Nephron progenitor cell (in vitro differentiated cells): ENCODE measurements around the gene LMNA.
A peak's percentile ranks its signal among the peaks of the same experiment; 100 is the strongest.

Experiments
- DNase-seq: peaks from one replicate; pipeline ENCODE4 v3.0.0; 2021
- H3K27ac Mint-ChIP-seq: 2 replicates; pipeline ENCODE4 v1.8.0; 2021; ENCODE audit warnings: mild to moderate bottlenecking, moderate library complexity, mixed read lengths
- H3K27me3 Mint-ChIP-seq: 2 replicates; pipeline ENCODE4 v1.8.0; 2021; ENCODE audit warnings: mild to moderate bottlenecking, low read depth, mixed read lengths; ENCODE audit not compliant: poor library complexity
- H3K36me3 Mint-ChIP-seq: 2 replicates; pipeline ENCODE4 v1.8.0; 2021; ENCODE audit warnings: low read depth, mixed read lengths
- H3K4me1 Mint-ChIP-seq: 2 replicates; pipeline ENCODE4 v1.8.0; 2021; ENCODE audit warnings: mixed read lengths
- H3K4me3 Mint-ChIP-seq: 2 replicates; pipeline ENCODE4 v1.8.0; 2021; ENCODE audit warnings: mild to moderate bottlenecking, moderate library complexity, mixed read lengths
- H3K9me3 Mint-ChIP-seq: 2 replicates; pipeline ENCODE4 v1.8.0; 2021; ENCODE audit warnings: mild to moderate bottlenecking, moderate library complexity, mixed read lengths
- CTCF ChIP-seq: fragments of 200-600 bp; sonication (generic); IDR thresholded peaks from 2 replicates; pipeline ENCODE4 v1.5.0; 2021; ENCODE audit warnings: antibody characterized with exemption

Gene LMNA

GRCh38 chr1:156114101-156114918, at the start of gene LMNA:
Gene LMNA, plus strand, starts transcription at chr1:156114711. Its CDS starts 208 bp downstream, at chr1:156114919.
- Mint-ChIP-seq H3K36me3 (peaks cover 22% of the 10 kb centered on the region), H3K27me3 (peaks cover 32% of the 10 kb centered on the region), H3K9me3 (no peaks in the 10 kb centered on the region), H3K4me3 (peak within 1 kb of the TSS; percentile 85), H3K4me1 (peaks cover 45% of the 10 kb centered on the region), H3K27ac (no peak within 1 kb of the TSS)
- peak; percentile 55 for DNase-seq
- no peak for TF ChIP-seq CTCF

GRCh38 chr1:156065212-156065611, 49.3 kb upstream of the LMNA start:
- TF ChIP-seq CTCF, result no peak
- H3K4me1 Mint-ChIP-seq, result peaks cover 49% of the 10 kb centered on the region
- H3K36me3 Mint-ChIP-seq, result peaks cover 5% of the 10 kb centered on the region
- no peaks in the 10 kb centered on the region for H3K9me3 Mint-ChIP-seq
- peak overlapping the region; percentile 1 for H3K4me3 Mint-ChIP-seq
- peaks cover 7% of the 10 kb centered on the region for H3K27me3 Mint-ChIP-seq
- no peak for DNase-seq
- H3K27ac Mint-ChIP-seq, result peak overlapping the region; percentile 24

- Mint-ChIP-seq H3K4me1 (peaks cover 54% of the 10 kb centered on the region), H3K36me3 (peaks cover 5% of the 10 kb centered on the region), H3K27me3 (peaks cover 3% of the 10 kb centered on the region), H3K9me3 (no peaks in the 10 kb centered on the region), H3K27ac (peak overlapping the region; percentile 59), H3K4me3 (no peak overlapping the region)
- DNase-seq, result no peak
- TF ChIP-seq CTCF, result no peak
Observed at GRCh38 chr1:156065871-156066270, 48.6 kb upstream of the LMNA start.

- no peak for TF ChIP-seq CTCF
- Mint-ChIP-seq H3K9me3 (no peaks in the 10 kb centered on the region), H3K4me1 (peaks cover 55% of the 10 kb centered on the region), H3K27ac (peak overlapping the region; percentile 82), H3K27me3 (peaks cover 1% of the 10 kb centered on the region), H3K36me3 (peaks cover 10% of the 10 kb centered on the region), H3K4me3 (no peak overlapping the region)
- DNase-seq, result no peak
Observed at GRCh38 chr1:156067262-156067661, 47.2 kb upstream of the LMNA start.

- no peaks in the 10 kb centered on the region for H3K27me3 Mint-ChIP-seq
- H3K27ac Mint-ChIP-seq, result peak overlapping the region; percentile 86
- DNase-seq, result no peak
- TF ChIP-seq CTCF, result no peak
- H3K9me3 Mint-ChIP-seq, result no peaks in the 10 kb centered on the region
- peaks cover 20% of the 10 kb centered on the region for H3K36me3 Mint-ChIP-seq
- no peak overlapping the region for H3K4me3 Mint-ChIP-seq
- peaks cover 74% of the 10 kb centered on the region for H3K4me1 Mint-ChIP-seq
Observed at GRCh38 chr1:156069490-156070455, 44.7 kb upstream of the LMNA start.
